Measurements from ENCODE around the gene ALOX5AP. TPM values are rescaled to one million over a fixed set of nuclear protein-coding genes. Genes with fewer than 3 reads are reported as not detected.
A peak's percentile ranks its signal among the peaks of the same experiment; 100 is the strongest.

The ALOX5AP gene
- total RNA-seq, 1 donor from 2014 or later: 33.6 TPM

DNA sequence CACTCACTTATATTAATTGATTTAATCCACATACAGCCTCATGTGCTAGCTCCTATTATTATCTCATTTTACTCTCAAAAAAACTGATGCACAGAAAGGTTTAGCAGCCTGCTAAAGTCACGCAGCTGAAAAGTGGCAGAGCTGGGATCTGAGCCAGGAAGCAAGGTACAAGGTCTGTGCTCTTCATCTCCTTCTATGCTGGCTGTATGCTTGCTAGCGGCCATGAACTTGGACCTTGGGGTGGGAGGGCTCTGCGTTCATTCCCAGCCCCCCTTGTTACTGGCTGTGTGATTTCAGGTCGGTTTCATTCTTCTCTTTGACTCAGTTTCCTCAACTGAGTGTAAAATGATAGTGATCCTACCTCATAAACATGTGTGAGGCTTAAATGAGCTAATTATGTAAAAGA, 69.8 kb downstream of the ALOX5AP start:
- Histone ChIP-seq H3K27me3 (no peaks in the 10 kb centered on the region), H3K4me3 (no peak overlapping the region), H3K4me1 (peaks cover 34% of the 10 kb centered on the region), H3K9me3 (no peaks in the 10 kb centered on the region), H3K27ac (no peak overlapping the region), H3K36me3 (no peaks in the 10 kb centered on the region)
- DNase-seq (ENCODE audit: extremely low spot score in 2 of 2): no peak
- TF ChIP-seq, protein P1, sequence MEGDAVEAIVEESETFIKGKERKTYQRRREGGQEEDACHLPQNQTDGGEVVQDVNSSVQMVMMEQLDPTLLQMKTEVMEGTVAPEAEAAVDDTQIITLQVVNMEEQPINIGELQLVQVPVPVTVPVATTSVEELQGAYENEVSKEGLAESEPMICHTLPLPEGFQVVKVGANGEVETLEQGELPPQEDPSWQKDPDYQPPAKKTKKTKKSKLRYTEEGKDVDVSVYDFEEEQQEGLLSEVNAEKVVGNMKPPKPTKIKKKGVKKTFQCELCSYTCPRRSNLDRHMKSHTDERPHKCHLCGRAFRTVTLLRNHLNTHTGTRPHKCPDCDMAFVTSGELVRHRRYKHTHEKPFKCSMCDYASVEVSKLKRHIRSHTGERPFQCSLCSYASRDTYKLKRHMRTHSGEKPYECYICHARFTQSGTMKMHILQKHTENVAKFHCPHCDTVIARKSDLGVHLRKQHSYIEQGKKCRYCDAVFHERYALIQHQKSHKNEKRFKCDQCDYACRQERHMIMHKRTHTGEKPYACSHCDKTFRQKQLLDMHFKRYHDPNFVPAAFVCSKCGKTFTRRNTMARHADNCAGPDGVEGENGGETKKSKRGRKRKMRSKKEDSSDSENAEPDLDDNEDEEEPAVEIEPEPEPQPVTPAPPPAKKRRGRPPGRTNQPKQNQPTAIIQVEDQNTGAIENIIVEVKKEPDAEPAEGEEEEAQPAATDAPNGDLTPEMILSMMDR (IDR thresholded peaks at IDR 0.05): no peak
- no peak for TF ChIP-seq POLR2A (IDR thresholded peaks at IDR 0.05)
- TF ChIP-seq POLR2AphosphoS5 (IDR thresholded peaks at IDR 0.05; ENCODE audit: insufficient read depth in 1 of 2, low read depth in 1 of 2): no peak
- intact Hi-C loops (cut with DNase I): loop anchor here (10.0 kb wide), 2 partner anchors 130 to 340 kb away; partner anchors contain the start of gene HMGB1

DNA sequence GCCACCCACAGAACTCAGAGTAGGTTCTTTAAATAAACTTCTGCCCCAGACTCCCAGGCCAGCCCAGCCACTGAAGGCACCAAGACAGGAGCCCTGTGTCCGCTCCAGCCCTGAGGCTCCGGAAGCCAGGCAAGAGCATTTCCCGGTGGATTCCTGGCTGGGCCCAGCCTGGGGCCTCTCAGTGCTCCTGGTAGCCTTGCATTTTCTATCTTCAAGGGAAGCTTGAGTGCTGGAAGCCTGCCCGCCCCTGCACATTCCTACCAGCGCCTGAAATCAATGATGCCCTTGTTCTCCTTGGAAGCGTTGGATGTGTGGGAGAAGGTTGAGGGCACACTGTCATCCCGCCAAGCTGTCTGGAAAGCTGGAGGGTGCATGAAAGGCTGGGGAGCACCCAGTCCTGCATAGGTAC, 70.3 kb downstream of the ALOX5AP start:
- TF ChIP-seq, protein P1 (IDR thresholded peaks at IDR 0.05): no peak
- TF ChIP-seq POLR2A (IDR thresholded peaks at IDR 0.05): no peak
- no peak for TF ChIP-seq POLR2AphosphoS5 (IDR thresholded peaks at IDR 0.05; ENCODE audit: insufficient read depth in 1 of 2, low read depth in 1 of 2)
- no peak overlapping the region for H3K27ac ChIP-seq
- no peak overlapping the region for H3K4me3 ChIP-seq
- intact Hi-C loops (cut with DNase I): loop anchor here (10.0 kb wide), 2 partner anchors 131 to 341 kb away; partner anchors contain the start of gene HMGB1
- no peak for DNase-seq (ENCODE audit: extremely low spot score in 2 of 2)
- peaks cover 34% of the 10 kb centered on the region for H3K4me1 ChIP-seq
- H3K27me3 ChIP-seq: no peaks in the 10 kb centered on the region
- H3K36me3 ChIP-seq: no peaks in the 10 kb centered on the region
- H3K9me3 ChIP-seq: no peaks in the 10 kb centered on the region

GRCh38 chr13:30806784-30807183, 71.4 kb downstream of the ALOX5AP start:
- intact Hi-C loops (cut with DNase I): loop anchor here (10.0 kb wide), 2 partner anchors 132 to 342 kb away; partner anchors contain the start of gene HMGB1
- no peak for DNase-seq (ENCODE audit: extremely low spot score in 2 of 2)
- H3K27ac ChIP-seq: no peak overlapping the region

GRCh38 chr13:30807392-30807791, 72.0 kb downstream of the ALOX5AP start:
- no peak for DNase-seq (ENCODE audit: extremely low spot score in 2 of 2)
- Histone ChIP-seq H3K4me3 (no peak overlapping the region), H3K27me3 (no peaks in the 10 kb centered on the region), H3K36me3 (no peaks in the 10 kb centered on the region), H3K27ac (no peak overlapping the region), H3K4me1 (peaks cover 33% of the 10 kb centered on the region), H3K9me3 (no peaks in the 10 kb centered on the region)
- intact Hi-C loops (cut with DNase I): loop anchor here (10.0 kb wide), 2 partner anchors 133 to 343 kb away; partner anchors contain the start of gene HMGB1
- TF ChIP-seq, protein P1 (IDR thresholded peaks at IDR 0.05): no peak
- TF ChIP-seq POLR2AphosphoS5 (IDR thresholded peaks at IDR 0.05; ENCODE audit: insufficient read depth in 1 of 2, low read depth in 1 of 2) (no peak), POLR2A (IDR thresholded peaks at IDR 0.05) (no peak)

More at GRCh38 chr13:30806784-30807183, 71.4 kb downstream of the ALOX5AP start:
- no peaks in the 10 kb centered on the region for H3K9me3 ChIP-seq
- no peak overlapping the region for H3K4me3 ChIP-seq
- TF ChIP-seq POLR2AphosphoS5 (IDR thresholded peaks at IDR 0.05; ENCODE audit: insufficient read depth in 1 of 2, low read depth in 1 of 2) (peak in 1 of 2 donors; percentile 23), POLR2A (IDR thresholded peaks at IDR 0.05) (no peak)
- TF ChIP-seq, protein P1 (IDR thresholded peaks at IDR 0.05): no peak
- H3K36me3 ChIP-seq: no peaks in the 10 kb centered on the region
- peaks cover 34% of the 10 kb centered on the region for H3K4me1 ChIP-seq
- no peaks in the 10 kb centered on the region for H3K27me3 ChIP-seq

DNA sequence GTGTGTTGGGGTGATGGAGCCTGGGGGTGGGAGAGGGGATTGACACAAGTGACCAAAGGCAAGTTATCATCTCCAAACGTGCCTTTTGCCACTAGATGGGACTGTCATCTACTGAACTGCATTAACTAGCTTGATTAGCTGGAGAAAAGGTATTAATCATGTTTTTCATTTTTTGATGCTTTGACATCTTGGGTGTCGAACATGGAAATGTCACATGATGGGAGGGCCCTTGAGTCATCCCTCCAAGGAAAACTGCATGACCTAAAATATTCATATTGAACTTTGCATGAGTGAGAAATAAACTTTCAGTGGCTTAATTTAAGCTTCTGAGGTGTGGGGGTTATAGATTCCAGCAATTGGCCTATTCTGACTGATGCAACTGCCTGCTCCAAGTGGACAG, 73.3 kb downstream of the ALOX5AP start:
- Histone ChIP-seq H3K27ac (no peak overlapping the region), H3K4me3 (no peak overlapping the region), H3K4me1 (peaks cover 21% of the 10 kb centered on the region), H3K27me3 (no peaks in the 10 kb centered on the region), H3K36me3 (no peaks in the 10 kb centered on the region), H3K9me3 (no peaks in the 10 kb centered on the region)
- TF ChIP-seq, protein P1 (IDR thresholded peaks at IDR 0.05): no peak
- TF ChIP-seq POLR2AphosphoS5 (IDR thresholded peaks at IDR 0.05; ENCODE audit: insufficient read depth in 1 of 2, low read depth in 1 of 2) (no peak), POLR2A (IDR thresholded peaks at IDR 0.05) (no peak)
- DNase-seq (ENCODE audit: extremely low spot score in 2 of 2): no peak
- intact Hi-C loops (cut with DNase I): loop anchor here (10.0 kb wide), 2 partner anchors 134 to 344 kb away; partner anchors contain the start of gene HMGB1

Data from vagina (tissue), 2 donors.